Stimulated activated CD4-positive, alpha-beta T cell treated with anti-CD3 and anti-CD28 coated beads, Interleukin-1b, Interleukin-23, amount 100 ng/mL, for 24 hours (primary cell): ENCODE data around the gene TMEM208.

Experiments
- DNase-seq, 4 experiments: peaks; one replicate each; pipeline ENCODE4 v3.0.0-alpha.2; 2020; ENCODE audit warnings: low read depth in 4 of 4, low spot score in 1 of 4

The TMEM208 gene

DNA sequence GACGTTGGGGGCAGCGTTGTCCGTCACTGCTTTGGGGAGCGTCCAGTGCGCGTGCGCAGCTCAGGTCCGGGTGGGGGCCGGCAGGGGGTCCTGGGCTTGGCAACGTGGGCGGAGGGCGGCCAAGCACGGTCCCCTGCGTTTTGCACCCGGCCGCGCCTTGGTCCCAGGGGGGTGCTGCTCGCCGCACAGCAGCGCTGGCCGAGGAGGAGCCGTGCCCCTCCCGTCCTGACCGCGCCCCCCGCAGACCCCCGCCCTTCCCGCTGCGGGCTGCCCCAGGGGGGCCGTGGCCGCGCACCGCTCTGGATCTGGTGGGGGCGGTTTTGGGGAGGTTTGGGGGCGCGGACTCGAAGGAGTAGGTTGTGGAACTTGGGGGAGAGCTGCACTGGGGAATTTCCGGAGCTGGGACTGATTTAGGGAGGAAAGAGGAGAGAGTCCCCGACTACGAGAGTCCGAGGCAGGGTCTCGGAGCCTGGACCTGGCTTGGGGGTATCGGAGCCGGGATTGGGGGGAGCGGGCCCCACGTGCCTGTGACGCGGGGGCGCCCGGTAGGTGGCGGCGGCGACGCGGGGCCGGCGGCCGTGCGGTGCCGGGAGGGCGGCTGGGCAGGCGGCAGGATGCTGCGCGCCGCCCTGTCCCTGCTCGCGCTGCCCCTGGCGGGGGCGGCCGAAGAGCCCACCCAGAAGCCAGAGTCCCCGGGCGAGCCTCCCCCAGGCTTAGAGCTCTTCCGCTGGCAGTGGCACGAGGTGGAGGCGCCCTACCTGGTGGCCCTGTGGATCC lies 21.7 kb downstream of the TMEM208 start, which contains the start of gene SLC9A5:
TSS of gene SLC9A5 (plus strand) at position 579 of the 777 bp plus-strand sequence. CDS start at position 615, 36 bp downstream.
- no peak for DNase-seq

DNA sequence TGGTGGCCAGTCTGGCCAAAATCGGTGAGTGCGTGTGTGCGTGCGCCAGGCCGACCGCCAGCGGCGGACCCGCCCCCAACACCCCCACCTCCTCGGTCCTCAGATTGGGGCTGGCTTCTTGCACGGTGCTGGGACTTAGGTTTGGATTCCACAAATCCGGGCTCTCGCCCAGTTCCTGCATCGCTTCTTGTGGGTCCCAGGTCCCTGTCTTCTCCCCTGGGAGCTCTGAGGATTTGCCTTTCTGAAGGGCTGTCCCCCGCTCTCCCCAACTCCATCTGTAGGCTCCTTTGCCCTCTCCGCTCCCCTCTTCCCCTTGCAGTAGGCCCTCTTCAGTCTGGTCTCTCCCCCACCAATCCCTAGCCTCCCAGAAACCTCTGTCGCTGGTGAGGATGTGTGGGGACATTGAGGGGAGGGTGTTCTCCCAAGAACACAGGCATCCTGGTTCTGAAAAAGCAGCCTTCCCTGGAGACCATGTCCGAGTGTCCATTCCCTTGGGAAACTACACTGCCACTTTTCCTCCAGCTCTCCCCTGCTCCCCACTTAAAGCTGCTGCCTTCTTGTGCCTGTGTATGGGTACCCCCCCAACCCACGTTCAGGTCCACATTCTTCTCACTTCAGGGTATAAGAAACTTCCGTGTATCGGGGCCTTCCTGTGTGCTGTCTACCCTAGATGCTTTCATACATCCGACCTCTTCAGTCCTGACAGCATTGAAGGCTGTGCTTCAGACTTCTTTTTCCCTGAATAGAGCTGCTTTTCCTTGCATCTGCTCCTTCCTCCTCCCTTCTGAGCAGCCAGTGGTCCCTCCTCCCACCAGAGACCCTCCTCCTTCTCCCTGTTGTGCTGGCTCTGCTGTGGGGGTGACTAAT lies 22.5 kb downstream of the TMEM208 start:
- DNase-seq, result no peak

DNA sequence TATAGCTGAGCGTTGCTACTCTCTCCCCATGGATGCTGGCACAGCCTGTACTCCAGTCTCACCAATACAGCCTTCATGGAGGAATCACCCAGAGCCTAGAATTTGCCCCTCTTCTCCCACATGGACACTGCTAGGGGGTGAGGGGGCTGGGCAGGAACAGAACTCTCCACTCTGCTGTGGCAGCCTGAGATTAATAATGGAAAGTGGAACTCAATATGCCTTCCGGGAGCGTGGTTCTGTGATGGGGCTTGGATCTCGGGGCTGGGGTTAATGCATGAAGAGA lies 23.1 kb downstream of the TMEM208 start:
- no peak for DNase-seq

DNA sequence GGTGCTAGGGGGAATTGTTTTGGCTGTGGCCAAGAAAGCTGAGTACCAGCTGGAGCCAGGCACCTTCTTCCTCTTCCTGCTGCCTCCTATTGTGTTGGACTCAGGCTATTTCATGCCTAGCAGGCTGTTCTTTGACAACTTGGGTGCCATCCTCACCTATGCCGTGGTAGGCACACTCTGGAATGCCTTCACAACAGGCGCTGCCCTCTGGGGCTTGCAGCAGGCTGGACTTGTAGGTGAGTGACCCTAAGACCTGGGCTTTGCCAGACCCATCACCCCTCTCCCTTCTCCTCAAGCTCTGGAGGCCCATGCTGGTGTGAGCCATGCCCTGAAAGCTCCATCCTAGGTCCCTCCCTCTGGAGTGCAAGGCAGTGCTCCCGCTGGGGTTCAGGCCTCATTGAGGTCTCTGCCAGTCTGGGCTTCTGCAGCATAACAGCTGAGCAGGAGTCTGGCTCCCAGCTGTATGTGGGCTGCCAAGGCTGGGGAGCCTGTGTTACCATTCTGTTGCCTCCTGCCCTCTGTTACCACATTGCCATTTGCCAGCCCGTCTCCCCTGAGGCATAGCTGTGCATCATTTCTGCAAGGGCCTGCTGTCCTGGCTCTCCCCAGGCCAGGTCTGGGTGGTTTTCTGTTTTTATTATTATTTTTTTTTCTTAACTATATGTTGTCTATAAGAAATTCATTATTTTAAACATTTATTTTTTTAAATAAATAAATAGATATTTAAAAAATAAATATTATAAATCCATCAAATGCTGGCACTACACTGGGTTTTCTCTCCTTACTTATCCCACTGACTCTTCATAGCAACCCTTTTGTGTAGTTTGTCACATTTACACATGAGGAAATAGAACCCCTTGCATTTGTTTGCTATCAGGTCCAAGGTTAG lies 25.9 kb downstream of the TMEM208 start:
- no peak for DNase-seq

DNA sequence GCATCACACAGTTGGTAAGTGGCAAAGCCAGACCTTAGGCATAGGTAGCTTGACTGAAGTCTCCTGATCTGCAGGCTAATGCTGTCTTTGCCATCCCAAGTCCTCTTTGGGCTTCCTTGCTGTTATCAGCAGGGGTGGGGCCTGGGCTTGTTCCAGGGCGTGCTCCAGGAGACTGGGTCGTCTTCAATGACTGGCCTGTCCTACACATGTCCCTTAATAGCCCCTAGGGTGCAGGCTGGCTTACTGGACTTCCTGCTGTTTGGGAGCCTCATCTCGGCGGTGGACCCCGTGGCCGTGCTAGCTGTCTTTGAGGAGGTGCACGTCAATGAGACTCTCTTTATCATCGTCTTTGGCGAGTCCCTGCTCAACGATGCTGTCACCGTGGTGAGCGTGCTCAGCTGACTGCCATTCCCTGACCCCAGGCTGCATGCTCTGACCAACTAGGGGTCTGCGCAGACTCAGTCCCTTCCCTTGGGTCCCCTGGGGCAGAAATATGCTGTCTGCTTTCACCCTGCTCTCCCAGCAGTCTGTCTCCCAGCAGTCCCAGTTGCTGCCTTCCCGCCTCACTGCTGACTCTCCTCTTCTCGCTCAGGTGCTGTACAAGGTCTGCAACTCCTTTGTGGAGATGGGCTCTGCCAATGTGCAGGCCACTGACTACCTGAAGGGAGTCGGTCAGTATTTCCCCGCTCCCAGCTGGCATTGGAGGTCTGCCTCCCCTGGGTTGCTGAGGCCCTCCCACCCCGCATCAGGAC lies 28.0 kb downstream of the TMEM208 start:
- no peak for DNase-seq

DNA sequence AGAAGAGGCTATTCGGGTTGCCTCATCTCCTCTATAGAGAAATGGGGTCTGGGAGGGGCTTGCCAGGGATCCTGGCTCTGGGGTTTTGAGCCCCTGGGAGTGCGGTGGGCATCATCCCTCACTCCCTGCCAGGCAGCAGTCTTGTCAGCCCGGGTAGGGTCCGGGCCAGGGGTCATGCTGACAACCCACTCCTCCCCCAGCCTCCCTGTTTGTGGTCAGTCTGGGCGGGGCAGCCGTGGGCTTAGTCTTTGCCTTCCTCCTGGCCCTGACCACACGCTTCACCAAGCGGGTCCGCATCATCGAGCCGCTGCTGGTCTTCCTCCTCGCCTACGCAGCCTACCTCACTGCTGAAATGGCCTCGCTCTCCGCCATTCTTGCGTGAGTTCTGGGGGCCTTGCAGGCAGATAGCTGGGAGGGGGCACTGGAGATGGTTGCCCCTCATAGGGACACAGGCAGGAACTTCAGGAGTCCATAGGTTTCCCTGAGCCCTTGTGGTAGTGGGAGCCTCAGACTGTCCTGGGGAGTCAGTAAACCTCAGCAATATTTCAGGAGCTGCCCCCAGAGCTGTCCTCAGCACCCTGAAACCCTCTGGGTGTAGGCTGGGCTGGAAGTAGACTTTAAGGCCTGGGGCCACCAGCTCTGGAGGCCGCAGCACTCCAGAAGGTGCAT lies 28.8 kb downstream of the TMEM208 start:
- DNase-seq, result no peak

DNA sequence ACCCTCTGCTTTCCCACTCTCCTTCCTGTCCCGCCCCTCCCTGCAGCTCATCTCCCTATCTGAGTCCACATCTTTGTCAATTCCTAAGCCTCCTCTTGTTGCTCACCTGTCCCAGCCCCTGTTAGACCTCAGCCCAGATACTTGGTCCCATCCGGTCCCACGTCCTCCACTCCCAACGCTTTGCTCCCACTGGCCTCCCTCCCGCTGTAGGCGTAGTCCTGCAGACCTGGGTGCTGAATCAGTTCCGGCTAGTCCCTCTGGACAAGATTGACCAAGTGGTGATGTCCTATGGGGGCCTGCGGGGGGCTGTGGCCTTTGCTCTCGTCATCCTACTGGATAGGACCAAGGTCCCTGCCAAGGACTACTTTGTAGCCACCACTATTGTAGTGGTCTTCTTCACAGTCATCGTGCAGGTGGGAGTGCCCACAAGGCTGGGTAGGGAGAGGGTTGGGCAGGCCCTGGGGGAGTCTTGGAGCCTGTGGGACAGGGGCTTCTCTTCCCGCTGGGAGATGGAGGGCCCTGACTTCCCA lies 29.8 kb downstream of the TMEM208 start:
- DNase-seq, result no peak

DNA sequence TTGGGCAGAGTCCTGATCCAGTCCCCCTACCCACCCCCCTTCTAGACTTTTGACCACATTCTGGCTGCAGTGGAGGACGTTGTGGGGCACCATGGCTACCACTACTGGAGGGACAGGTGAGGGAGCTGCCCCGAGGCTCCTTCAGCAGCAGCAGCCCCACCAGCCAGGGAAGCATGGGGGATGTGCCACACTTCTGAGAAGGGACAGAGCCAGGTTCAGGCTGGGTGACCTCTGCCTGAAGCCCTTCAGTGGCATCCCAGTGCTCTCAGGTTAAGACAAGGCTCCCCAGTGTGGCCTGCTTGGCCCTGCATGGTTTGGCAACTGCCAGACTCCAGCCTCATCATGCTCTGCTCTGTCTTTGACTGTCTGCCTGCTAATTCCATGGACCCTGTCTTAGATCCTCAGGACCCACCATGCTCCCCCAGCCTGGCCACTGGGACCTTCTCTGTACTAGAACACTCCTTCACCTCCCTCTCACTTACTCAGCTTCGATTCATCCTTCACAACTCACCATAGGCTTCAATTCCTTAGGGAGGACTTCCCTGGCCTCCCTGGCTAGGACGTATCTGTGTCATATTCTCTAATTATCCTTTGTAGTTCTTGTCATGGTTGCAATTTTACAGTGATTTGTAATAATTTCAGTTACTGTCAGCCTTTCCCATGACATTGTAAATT lies 30.7 kb downstream of the TMEM208 start:
- no peak for DNase-seq

DNA sequence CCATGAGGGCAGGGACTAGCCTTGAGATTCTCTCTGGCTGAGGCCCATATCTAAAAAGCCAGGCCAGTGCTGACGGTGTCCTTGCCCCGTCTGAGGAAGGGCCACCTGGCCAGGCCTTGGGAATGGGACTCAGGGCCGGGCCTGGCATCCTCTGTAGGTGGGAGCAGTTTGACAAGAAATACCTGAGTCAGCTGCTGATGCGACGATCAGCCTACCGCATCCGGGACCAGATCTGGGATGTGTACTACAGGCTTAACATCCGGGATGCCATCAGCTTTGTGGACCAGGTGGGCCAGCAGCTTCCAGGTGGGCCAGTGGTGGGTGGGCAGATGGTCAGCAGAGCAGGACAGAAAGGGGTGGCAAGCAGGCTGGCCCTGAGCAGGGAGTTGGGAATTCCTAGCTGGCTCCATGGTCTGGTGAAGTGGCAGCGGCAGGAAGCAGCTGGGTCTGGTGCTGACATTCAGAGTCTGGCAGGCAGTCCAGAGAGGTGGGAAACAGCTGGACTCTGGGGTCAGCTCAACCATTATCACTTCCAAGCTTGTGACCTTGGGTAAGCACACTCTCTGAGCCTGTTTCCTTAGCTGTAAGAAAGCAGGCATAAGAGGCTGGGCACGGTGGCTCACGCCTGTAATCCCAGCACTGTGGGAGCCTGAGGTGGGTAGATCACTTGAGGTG lies 31.4 kb downstream of the TMEM208 start:
- no peak for DNase-seq

DNA sequence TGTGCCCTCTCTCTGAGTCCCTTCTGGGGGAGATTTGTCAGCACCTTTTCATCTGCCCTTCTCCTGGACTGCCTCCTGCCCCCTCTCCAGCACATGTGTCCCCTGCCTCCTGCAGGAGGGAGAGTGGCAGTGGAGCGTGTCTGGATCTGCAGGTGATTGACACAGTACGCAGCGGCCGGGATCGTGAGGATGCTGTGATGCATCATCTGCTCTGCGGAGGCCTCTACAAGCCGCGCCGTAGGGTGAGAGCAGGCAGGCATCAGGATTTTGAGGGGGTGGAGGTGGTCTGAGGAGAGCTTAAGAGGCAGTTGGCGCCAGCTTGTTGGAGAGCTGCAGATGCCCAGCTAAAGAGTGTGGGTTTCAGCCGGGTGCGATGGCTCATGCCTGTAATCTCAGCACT lies 32.8 kb downstream of the TMEM208 start:
- DNase-seq, result no peak

DNA sequence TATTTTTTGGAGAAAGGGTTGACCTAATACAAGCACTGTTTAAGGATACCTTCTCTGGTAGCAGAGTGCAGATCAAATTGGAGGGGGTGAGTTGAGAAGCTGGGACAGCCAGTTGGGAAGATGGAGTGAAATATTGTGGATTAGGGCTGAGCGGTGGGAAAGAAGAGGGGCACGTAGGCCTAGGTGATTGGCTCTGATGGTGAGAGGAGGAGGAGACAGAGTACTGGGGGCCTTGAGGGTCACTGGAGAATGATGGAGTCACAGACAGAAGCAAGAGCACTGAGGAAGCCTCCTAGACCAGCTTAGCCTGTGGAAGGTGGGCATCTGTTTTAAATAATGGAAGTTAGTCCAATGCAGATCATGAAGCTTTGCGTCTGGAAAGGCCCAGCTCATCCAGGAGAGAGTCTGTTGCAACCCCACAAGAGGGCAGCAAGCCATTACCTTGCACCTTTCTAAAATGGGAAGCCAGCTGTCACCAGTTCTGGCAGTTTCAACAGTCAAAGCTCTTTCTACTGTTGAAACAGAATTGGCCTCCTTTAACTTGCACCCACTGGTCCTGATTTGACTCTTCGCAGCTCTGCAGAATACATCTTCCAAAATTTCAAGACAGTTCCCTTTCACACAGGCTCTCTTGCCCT lies 33.6 kb downstream of the TMEM208 start:
- DNase-seq, result no peak

DNA sequence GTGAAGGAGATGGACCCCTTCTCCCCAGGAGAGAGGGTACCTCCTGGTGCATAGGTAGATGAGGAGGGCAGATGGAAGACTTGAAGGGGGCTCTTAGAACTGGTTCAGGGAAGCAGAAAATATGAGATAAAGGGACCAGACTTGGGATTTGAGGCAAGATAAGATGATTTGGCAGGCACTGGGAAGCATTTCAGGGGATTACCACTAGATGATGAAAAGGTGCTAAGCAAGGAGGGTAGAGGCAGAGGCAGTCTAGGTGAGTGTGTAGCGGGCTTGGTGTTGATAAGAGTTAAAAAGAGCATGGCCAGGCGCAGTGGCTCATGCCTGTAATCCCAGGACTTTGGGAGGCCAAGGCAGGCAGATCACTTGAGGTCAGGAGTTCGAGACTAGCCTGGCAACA lies 36.3 kb downstream of the TMEM208 start:
- no peak for DNase-seq

DNA sequence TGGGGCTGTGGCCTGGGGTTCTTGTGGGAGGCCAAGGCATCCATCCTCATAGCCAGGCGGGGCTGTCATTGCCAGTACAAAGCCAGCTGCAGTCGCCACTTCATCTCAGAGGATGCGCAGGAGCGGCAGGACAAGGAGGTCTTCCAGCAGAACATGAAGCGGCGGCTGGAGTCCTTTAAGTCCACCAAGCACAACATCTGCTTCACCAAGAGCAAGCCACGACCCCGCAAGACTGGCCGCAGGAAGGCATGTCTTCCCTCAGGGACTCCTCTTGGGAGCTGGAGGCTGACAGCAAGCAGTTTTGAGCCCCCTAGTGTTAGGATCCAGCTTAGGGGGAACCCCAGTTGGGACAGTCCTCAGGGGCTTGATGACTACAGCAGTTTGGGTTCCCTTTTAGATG lies 37.3 kb downstream of the TMEM208 start:
- no peak for DNase-seq

DNA sequence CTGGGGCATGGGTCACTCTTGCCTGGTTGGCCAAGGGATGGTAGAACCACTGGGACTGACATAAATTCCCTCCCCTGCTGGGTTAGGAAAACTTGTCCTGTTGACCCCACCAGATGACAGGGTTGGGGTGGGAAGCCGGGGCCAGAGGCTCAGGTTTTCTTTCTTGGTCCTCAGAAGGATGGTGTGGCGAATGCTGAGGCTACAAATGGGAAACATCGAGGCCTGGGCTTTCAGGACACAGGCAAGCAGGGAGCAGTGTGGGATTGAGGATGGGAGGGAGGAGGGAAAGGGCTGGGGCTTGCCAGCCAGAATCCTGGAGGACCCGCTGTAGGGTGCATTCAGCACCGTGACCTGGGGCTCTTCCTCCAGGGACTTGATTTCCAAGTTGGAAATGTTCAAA lies 37.9 kb downstream of the TMEM208 start:
- DNase-seq, result no peak

DNA sequence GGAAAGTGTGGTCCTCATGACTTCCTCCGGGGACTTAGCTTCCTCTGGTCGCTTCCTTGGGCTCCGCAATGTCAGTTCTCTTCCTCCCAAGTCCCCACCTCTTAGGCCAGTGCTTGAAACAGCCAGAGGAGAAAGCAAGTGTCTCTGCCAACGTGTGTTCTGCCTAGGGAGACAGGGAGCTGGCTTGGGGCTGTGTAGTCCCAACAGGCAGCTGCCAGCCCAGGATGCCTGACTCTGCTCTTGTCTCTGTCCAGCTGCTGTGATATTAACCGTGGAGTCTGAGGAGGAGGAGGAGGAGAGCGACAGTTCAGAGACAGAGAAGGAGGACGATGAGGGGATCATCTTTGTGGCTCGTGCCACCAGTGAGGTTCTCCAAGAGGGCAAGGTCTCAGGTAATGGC lies 38.9 kb downstream of the TMEM208 start:
- DNase-seq, result no peak

DNA sequence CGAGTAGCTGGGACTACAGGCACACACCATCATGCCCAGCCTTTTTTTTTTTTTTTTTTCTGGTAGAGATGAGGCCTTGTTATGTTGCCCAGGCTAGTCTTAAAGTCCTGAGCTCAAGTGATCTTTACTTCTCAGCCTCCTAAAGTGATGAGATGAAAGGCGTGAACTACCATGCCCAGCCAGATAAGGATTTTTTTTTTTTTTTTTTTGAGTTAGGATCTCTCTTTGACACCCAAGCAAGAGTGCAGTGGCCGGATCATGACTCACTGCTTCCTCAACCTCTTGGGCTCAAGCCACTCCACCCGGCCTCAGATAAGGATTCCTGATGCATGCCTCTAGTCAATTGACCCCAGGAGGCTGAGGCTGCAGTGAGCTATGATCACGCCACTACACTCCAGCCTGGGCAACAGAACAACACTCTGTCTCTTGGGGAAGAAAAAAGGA lies 41.2 kb downstream of the TMEM208 start:
- DNase-seq, result no peak

DNA sequence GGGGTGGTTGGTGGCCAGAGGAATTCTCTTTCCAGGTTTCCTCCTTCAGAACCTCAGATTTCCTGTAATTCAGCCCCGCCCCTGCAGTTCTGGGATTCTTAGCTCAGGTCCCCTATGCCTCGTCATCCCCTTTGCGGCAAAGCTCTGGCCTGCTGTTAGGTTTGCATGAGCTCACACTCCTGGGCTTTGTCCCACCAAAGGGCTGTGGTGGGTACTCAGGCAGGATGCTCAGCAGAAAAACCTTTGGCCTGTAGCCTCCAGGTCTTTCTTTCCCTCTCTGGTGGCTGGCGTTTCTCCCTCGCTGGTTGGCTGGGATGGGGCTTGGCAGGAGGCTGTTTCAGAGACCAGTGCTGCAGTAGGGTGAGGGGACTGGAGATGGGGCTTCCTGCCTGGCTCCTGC lies 42.8 kb downstream of the TMEM208 start:
- no peak for DNase-seq

DNA sequence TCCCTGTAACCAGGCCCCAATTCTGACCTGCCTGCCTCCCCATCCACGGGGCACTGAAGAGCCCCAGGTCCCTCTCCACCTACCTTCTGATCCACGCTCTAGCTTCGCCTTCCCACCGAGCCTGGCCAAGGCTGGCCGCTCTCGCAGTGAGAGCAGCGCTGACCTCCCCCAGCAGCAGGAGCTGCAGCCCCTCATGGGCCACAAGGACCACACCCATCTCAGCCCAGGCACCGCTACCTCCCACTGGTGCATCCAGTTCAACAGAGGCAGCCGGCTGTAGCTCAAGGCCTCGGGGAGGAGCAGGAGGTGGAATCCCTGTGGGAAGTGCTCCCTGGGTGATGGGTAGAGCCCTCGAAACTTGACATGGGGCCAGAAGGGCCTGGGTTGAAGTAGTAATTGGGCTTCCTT lies 44.0 kb downstream of the TMEM208 start:
- no peak for DNase-seq
